Thyroid gland (tissue), 4 donors: ENCODE measurements around the gene PDZD8. TPM values are rescaled to one million over a fixed set of nuclear protein-coding genes. Genes with fewer than 3 reads are reported as not detected.

Source experiments
- DNase-seq, 2 donors: peaks; one replicate each; pipeline ENCODE4 v3.0.0-alpha.2; 2019
- H3K27ac ChIP-seq, 3 donors: fragments of 200-600 bp; sonication (generic); 1 replicate in 2 of 3; 2 replicates in 1 of 3; pipeline ENCODE4 v1.5.1; 2016 to 2019; ENCODE audit warnings: mild to moderate bottlenecking in 1 of 3, moderate library complexity in 1 of 3
- H3K27me3 ChIP-seq: fragments of 200-600 bp; sonication (generic); one replicate; pipeline ENCODE4 v1.5.1; 2019
- H3K36me3 ChIP-seq, 2 donors: fragments of 200-600 bp; sonication (generic); one replicate each; pipeline ENCODE4 v1.5.1; 2016 to 2019
- H3K4me1 ChIP-seq, 2 donors: fragments of 200-600 bp; sonication (generic); one replicate each; pipeline ENCODE4 v1.5.1; 2017 to 2019
- H3K4me3 ChIP-seq, 3 donors: fragments of 200-600 bp; sonication (generic); replicated peaks in 1 of 3; 1 replicate in 2 of 3; 2 replicates in 1 of 3; pipeline ENCODE4 v1.5.1; 2016; ENCODE audit warnings: mild to moderate bottlenecking in 1 of 3
- H3K9me3 ChIP-seq: fragments of 200-600 bp; sonication (generic); one replicate; pipeline ENCODE4 v1.5.1; 2017
- POLR2A ChIP-seq, 2 donors: fragments of 450-650 bp; IDR thresholded peaks; one replicate each; pipeline ENCODE4 v1.6.1; 2017; ENCODE audit warnings: antibody characterized with exemption in 2 of 2, mild to moderate bottlenecking in 2 of 2, moderate library complexity in 1 of 2
- WGBS, 2 donors: methylation state at CpG; one replicate each; pipeline ENCODE4 v1.1.5; 2017; 5-methylcytosine and 5-hydroxymethylcytosine counted together
- intact Hi-C: fragments of 100-400 bp; cut with DNase I; formaldehyde crosslinking; loops from one replicate; pipeline ENCODE4 v1.15.1; 2023
- total RNA-seq, 4 donors: library from RNA; depleted of rRNA; stranded (reverse); fragments of >200 nt; gene quantifications; one replicate each; pipeline ENCODE4 v1.2.3, GENCODE V29; 2016
- TF ChIP-seq, protein P1 (sequence below), 6 experiments: fragments of 200-600 bp in 3 of 6; fragments of 450-650 bp in 3 of 6; sonication (generic) in 3 of 6; IDR thresholded peaks; one replicate each; pipeline ENCODE4 v1.5.1; 2016 to 2019; ENCODE audit warnings: antibody characterized with exemption in 6 of 6, mild to moderate bottlenecking in 2 of 6, inconsistent platforms in 1 of 6, moderate library complexity in 1 of 6

PDZD8 gene
- total RNA-seq, 4 donors from 2014 or later = 31.3 to 49.0 (median 35.1) TPM

DNA sequence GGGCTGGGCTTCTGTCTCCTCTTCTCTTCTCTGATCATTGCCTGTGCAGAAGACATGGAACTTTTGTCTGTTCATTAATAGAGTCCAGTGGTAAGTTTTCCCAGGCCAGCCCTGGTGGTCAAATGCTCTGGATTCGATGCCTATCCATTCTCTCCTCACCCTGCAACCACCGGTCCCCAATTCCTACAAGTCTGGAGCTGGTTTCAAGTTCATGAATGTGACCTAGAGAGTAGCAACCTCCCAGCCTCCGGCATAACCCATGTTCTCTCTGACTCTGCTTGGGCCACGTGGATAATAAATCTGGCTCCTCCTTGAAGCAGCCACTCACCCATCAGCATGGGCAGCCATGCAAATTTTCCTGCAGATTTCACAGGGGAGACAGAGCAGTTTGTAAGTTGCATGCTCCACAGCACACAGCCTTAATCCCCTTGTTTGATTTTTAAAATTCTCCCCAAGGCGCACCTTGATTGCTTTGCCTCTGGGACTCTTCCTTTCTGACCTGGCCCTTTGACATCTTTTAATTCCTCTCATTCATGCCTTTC lies 37.3 kb upstream of the PDZD8 start:
- H3K4me1 ChIP-seq = no peaks in the 10 kb centered on the region
- no peaks in the 10 kb centered on the region for H3K36me3 ChIP-seq
- H3K4me3 ChIP-seq = no peak overlapping the region
- H3K27ac ChIP-seq = no peak overlapping the region
- no peaks in the 10 kb centered on the region for H3K9me3 ChIP-seq
- intact Hi-C loops = no loop called here
- no peak for TF ChIP-seq POLR2A (IDR thresholded peaks at IDR 0.05)
- TF ChIP-seq, protein P1, sequence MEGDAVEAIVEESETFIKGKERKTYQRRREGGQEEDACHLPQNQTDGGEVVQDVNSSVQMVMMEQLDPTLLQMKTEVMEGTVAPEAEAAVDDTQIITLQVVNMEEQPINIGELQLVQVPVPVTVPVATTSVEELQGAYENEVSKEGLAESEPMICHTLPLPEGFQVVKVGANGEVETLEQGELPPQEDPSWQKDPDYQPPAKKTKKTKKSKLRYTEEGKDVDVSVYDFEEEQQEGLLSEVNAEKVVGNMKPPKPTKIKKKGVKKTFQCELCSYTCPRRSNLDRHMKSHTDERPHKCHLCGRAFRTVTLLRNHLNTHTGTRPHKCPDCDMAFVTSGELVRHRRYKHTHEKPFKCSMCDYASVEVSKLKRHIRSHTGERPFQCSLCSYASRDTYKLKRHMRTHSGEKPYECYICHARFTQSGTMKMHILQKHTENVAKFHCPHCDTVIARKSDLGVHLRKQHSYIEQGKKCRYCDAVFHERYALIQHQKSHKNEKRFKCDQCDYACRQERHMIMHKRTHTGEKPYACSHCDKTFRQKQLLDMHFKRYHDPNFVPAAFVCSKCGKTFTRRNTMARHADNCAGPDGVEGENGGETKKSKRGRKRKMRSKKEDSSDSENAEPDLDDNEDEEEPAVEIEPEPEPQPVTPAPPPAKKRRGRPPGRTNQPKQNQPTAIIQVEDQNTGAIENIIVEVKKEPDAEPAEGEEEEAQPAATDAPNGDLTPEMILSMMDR (IDR thresholded peaks at IDR 0.05) = no peak
- no peaks in the 10 kb centered on the region for H3K27me3 ChIP-seq
- WGBS, 2 donors = 76 to 82% methylated on average over 5 of the region's 5 CpGs
- no peak for DNase-seq

DNA sequence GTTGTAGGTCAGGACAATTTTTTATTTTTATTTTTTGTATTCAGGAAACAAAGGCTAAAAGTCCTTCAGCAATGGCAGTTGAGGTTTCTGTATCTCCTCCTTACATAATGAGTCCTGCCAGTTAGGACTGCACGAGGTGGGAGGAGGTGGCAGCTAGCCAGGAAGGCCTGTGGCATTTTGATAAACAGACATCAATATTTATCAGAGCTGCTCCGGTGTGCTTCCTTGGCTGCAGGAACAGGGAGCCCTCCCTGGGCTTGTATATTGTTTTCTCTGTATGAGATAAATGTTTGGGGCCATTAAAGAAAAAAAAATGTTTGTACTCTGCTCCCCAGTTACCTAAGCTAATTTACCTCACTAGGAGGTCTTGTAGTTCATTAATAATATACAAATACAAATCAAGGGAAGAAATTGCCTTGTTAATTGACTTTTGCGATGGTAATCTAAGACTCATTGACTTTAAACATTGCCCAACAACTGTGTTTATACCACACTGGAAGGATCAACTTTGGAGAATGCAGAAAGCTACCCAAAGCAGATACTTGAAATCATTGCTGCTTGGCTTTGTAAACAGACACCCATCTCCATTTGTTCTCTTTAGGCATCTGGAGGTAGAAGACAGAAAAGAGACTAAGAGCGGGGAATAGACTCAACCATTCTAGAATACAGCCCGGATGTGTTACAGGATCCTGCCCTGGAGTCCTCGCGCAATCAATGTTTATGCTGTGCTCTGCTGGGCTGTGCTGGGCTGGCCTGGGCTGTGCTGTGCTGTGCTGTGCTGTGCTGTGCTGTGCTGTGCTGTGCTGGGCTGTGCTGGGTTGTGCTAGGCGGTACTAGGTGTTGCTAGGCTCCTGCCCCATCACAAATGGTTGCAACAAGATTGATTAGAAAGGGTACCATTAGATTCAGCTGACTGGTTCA lies 36.5 kb upstream of the PDZD8 start:
- intact Hi-C loops = no loop called here
- H3K27me3 ChIP-seq = no peaks in the 10 kb centered on the region
- H3K27ac ChIP-seq = no peak overlapping the region
- no peaks in the 10 kb centered on the region for H3K4me1 ChIP-seq
- TF ChIP-seq, protein P1 (IDR thresholded peaks at IDR 0.05) = no peak
- TF ChIP-seq POLR2A (IDR thresholded peaks at IDR 0.05) = no peak
- no peak overlapping the region for H3K4me3 ChIP-seq
- DNase-seq = peak in 1 of 2 donors; percentile 7
- H3K36me3 ChIP-seq = no peaks in the 10 kb centered on the region
- H3K9me3 ChIP-seq = no peaks in the 10 kb centered on the region
- WGBS, 2 donors = 72% methylated on average over 8 of the region's 8 CpGs

DNA sequence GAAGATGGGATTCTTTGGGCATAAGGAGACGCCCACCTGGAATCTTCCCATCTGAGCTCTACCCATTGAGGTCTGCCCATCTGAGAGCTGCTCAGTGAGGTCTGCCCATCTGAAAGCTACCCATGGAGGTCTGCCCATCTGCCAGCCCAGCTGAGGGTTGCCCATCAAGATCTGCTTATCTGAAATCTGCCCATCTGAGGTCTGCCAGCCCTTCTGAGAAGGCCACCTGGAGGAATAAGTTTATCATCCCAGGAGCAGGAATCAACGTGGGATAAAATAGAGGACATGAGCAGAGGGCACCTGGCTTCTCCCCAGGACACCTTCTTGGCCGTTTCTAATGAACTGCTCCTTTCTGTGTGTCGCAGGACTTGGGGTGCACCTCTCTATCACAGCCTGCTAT lies 35.3 kb upstream of the PDZD8 start:
- Histone ChIP-seq H3K4me1 (no peaks in the 10 kb centered on the region), H3K4me3 (no peak overlapping the region), H3K9me3 (no peaks in the 10 kb centered on the region), H3K36me3 (no peaks in the 10 kb centered on the region), H3K27me3 (no peaks in the 10 kb centered on the region), H3K27ac (no peak overlapping the region)
- TF ChIP-seq POLR2A (IDR thresholded peaks at IDR 0.05) = no peak
- TF ChIP-seq, protein P1 (IDR thresholded peaks at IDR 0.05) = no peak
- 84 to 93% methylated on average over 4 of the region's 4 CpGs for WGBS, 2 donors
- no peak for DNase-seq
- intact Hi-C loops = no loop called here

DNA sequence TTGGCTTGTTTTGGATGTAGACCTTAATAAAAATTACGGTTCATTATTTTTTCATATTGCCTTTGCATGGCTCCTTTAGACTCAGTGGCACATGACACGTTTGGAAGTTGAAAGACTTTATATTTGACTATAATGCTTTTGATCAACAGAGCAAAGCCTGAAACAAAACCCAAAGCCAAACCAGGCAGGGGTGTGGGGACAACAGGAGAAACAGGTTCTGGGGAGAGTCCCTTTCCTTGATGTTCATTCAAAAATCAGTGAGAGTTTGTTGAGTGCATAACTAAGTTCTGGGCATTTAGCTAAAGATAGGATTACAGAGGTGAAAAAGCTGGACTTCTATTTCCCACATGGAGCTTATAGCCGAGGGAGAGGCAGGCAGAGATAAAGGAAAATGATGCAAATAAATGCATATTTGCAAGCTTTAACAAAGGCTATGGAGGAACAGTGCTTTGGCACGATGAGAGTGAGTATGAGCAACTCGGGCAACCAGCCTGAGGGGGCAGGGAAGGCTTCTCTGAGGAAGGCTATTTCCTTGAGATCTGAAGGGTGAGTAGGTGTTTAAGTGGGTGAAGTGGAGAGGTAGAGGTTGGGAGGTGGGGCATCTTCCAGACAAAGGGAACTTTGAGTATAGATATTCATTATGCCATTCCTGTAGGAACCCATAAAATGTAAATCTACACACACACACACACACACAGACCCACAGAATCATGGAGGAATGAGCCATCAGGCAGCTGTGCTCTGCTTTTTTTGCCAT lies 34.5 kb upstream of the PDZD8 start:
- WGBS, 2 donors = 40 to 42% methylated on average over 5 of the region's 5 CpGs
- H3K27ac ChIP-seq = no peak overlapping the region
- intact Hi-C loops = no loop called here
- no peaks in the 10 kb centered on the region for H3K36me3 ChIP-seq
- no peak overlapping the region for H3K4me3 ChIP-seq
- no peaks in the 10 kb centered on the region for H3K4me1 ChIP-seq
- H3K27me3 ChIP-seq = no peaks in the 10 kb centered on the region
- peak; percentile 20 to 23 for DNase-seq
- TF ChIP-seq, protein P1 (IDR thresholded peaks at IDR 0.05) = no peak
- TF ChIP-seq POLR2A (IDR thresholded peaks at IDR 0.05) = no peak
- H3K9me3 ChIP-seq = no peaks in the 10 kb centered on the region
